NOMO-1 treated with DMSO at 0.1 percent for 48 hours (cell line): ENCODE data around the gene HECTD4.

ENCODE experiments used
- DNase-seq: peaks from one replicate; lab custom pipeline; 2025; ENCODE audit not compliant: unreplicated experiment; lab: John Stamatoyannopoulos, UW

The HECTD4 gene

GRCh38 chr12:112217647-112218046 lies 164.6 kb downstream of the HECTD4 start:
- DNase-seq = no peak

GRCh38 chr12:112216223-112216622 lies 166.0 kb downstream of the HECTD4 start:
- no peak for DNase-seq

- DNase-seq = no peak
Measured at GRCh38 chr12:112214064-112214463, 168.2 kb downstream of the HECTD4 start.

- DNase-seq = no peak
Measured at GRCh38 chr12:112208301-112208910, 173.8 kb downstream of the HECTD4 start.

GRCh38 chr12:112207397-112207924 lies 174.8 kb downstream of the HECTD4 start:
- no peak for DNase-seq

- DNase-seq = no peak
Measured at GRCh38 chr12:112206944-112207343, 175.3 kb downstream of the HECTD4 start.

GRCh38 chr12:112199136-112199535 lies 183.1 kb downstream of the HECTD4 start:
- no peak for DNase-seq

GRCh38 chr12:112198120-112198733 lies 184.0 kb downstream of the HECTD4 start:
- peak; percentile 29 for DNase-seq

DNA sequence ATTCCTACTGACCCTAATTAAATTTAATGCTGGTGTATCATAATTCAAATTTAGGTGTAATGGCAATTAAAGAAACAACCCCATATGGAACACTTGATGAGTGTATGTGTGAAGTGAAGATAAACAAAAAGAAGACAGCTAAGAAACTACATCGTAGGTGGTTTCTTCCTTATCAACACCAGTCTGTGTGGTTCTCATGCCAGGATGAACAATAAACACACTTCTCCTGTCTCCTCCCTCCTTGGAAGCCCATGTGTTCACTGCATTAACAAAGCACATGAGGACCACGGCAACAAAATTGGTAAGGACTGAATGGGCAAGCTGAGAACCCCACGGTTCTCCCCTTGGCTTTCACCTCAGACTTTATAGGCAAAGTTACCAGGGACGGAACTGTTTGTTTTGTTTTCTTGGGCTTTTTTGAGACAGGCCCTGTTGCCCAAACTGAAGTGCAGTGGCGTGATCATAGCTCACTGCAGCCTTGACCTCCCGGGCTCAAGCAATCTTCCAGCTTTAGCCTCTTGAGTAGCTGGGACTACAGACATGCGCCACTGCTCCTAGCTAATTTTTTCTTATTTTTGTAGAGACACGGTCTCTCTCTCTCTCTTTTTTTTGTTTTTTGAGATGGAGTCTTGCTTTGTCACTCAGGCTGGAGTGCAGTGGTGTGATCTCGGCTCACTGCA lies 185.9 kb downstream of the HECTD4 start:
- DNase-seq = no peak

GRCh38 chr12:112194601-112195247 lies 187.5 kb downstream of the HECTD4 start:
- no peak for DNase-seq

- no peak for DNase-seq
Measured at GRCh38 chr12:112192475-112192874, 189.8 kb downstream of the HECTD4 start.

DNA sequence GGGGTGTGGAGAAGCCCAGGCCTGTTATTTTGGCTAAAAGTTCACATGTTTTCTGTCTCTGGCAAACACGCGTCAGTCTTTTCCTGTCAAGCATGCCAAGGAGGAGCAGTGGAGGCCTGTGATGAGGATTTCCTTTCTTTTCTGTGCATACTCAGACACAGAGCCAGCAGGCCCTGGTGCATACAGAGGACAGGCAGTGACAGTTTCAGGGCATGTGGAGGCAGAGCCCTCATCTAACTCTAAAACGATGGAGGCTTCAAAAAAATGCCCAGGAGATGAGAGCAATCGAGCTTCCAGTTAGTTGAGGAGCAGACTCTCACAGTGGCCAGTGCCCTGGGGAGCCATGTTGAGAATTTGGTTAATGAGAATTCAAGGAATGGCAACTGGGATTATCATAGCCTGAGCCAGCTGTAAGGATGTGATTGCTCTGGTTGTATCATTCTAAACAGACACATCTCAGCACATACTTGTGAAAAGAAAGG lies 190.3 kb downstream of the HECTD4 start:
- DNase-seq = no peak

GRCh38 chr12:112191201-112191600 lies 191.0 kb downstream of the HECTD4 start:
- no peak for DNase-seq

DNA sequence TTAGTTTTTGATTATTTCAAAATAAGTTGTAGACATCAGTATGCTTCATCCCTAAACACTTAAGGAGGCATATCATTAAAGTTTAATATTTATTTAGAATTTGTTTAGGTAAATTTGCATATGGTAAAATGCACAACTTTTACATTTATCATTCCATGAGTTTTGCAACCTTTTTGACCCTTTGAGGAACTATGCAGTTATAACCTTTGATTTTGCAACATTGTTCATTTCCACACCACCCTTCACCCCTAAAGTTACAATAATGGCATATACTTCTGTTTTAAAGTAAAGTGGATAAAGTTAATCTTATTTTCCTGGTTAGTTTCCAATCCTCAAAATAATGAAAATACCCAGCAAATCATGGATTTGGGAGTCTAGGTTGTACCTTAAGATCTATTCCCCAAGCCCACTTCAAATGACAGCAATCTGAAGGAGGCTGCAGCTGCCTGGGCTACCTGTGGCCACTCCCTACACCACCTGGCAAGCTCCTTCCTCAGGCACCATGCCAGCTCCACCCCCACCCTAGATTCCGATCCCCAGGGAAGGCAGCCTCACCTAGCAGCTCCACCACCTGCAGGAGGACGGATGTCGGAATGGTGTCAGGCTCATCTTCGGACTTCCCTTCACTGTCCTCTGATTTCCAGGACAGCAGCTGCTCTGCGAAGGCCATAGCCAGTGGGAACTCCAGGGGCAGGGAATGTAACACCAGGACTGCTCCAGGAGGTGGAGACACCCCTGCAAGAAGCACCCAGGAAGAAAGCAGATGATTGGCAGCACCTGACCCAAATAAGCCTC lies 191.8 kb downstream of the HECTD4 start:
- peak; percentile 44 for DNase-seq

DNA sequence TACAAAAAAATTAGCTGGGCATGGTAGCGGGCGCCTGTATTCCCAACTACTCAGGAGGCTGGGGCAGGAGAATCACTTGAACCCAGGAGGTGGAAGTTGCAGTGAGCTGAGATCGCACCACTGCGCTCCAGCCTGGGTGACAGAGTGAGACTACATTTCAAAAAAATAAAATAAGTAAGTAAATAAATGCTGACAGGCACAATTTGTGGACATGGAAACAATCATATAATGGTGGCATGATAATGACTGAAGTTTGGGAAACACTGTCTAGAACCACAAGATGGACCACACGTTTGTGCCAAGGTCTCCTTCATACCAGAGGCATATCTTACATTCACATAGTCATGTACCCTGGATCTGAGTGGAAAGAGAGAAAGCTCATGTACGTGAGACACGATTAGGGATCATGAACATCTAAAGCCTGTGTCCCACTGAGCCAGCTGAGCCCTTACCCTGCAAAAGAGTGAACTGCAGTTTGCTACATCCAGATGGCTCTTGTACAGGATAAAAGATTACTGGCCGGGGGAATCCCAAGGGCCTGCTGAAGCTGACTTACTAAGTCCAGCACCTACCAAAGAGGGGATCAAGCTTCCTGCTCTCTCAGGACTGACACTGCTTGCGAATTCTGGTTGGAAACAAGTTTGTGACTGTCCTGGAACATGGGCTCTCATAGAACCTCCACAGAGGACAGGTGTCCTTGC lies 194.0 kb downstream of the HECTD4 start:
- no peak for DNase-seq

DNA sequence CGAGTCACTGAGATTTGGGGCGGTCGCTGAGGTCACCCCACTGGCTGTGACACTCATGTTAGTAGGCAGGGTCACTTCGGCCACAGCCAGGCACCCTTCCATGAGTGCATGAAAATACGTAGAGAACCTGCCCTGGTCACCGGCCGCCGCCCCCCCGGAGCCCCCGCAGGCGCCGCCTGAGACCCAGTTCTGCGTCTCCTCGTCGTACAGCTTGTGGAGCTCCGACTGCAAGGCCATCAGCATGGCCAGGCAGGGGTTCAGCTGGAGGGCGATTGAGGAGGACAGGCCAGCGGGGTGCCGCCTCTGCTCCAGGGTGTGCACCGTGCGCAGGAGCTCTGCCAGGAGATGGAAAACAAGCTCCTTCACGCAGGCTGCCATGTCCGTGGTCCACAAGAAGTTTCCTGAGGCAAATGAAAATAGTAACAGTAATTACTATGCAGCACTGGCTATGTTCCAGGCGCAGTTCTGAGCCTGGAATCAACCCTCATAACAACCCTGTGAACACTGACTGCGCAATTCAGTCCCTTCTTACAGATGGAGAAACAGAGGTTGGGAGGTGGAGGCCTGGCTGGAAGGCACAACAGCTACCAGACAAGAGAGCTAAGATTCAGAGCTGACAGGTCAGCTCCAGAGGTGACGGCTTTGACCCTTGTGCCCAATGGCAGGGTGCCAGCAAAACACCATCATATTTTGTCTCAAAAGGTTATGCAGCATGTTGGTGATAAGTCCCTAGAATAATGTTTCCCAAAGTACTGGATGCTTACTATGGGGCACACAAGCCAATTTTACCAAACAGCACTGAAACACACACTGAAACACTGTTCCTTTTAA lies 196.9 kb downstream of the HECTD4 start:
- no peak for DNase-seq

- DNase-seq = no peak
Measured at GRCh38 chr12:112184056-112184887, 198.0 kb downstream of the HECTD4 start.
